ENCODE data around the gene LSM5. TPM values are rescaled to one million over a fixed set of nuclear protein-coding genes. Genes with fewer than 3 reads are reported as not detected.
A peak's percentile ranks its signal among the peaks of the same experiment; 100 is the strongest.

The LSM5 gene
- total RNA-seq, 1 experiment from 2014 or later: 104 TPM

DNA sequence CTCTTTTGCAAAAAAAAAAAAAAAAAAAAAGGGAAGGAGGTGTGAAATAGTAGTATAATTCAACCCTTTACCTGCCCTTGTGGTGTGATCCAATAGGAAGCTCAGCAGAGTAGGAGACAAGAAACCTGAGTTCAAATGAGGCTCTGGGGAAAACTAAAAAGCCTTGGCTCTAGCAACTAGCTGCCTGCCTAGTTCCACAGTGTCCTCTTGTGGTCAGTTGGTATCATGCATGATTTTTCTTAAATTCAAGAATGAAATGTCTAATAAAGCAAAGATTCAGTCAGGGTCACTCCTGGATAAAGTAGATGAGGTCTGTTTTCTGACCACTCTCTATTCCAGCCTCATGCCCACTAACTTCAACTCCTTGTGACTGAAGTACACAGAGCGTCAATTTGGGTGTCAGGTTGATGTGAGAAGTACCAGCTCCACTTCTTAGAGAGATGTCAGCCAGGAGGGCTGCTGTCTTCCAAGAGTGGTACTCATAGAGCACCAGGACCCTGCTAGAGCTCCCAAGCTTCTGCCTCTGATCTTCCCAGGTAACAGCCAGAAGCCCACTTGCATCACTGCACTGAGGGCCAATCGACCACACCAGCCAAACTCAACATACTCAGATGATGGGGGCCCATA lies 10.5 kb downstream of the LSM5 start:
- Histone ChIP-seq H3K9me2 (ENCODE audit: insufficient read depth) (no peaks in the 10 kb centered on the region), H3K9me3 (ENCODE audit: insufficient read depth, low read depth) (no peaks in the 10 kb centered on the region), H3K27me3 (ENCODE audit: insufficient read depth, low read depth) (no peaks in the 10 kb centered on the region; the same call in 1 of the 2 replicates), H3K79me2 (ENCODE audit: low read depth) (no peaks in the 10 kb centered on the region), H3K4me3 (no peak overlapping the region), H3F3A (ENCODE audit: insufficient read depth, low read depth) (no peaks in the 10 kb centered on the region), H2AFZ (no peak overlapping the region), H3K36me3 (ENCODE audit: low read depth) (no peaks in the 10 kb centered on the region), H3K4me1 (replicated peaks; ENCODE audit: insufficient read depth) (no peaks in the 10 kb centered on the region), H4K20me1 (ENCODE audit: insufficient read depth) (no peaks in the 10 kb centered on the region), H3K27ac (no peak overlapping the region), H3K4me2 (no peak overlapping the region)
- peak in 1 of 2 experiments; percentile 44 for DNase-seq
- ChIA-PET POLR2A (ENCODE audit: unreplicated experiment) (no interaction called here), CTCF (interaction anchor here (0.7 to 1.6 kb wide), 4 partner anchors 269 to 1345 kb away, joined by 3 to 9 read pairs (median 4); no protein-coding TSS in a partner anchor)
- no peak for TF ChIP-seq EZH2 (IDR thresholded peaks at IDR 0.05; ENCODE audit: low read depth)
- TF ChIP-seq, protein P1, sequence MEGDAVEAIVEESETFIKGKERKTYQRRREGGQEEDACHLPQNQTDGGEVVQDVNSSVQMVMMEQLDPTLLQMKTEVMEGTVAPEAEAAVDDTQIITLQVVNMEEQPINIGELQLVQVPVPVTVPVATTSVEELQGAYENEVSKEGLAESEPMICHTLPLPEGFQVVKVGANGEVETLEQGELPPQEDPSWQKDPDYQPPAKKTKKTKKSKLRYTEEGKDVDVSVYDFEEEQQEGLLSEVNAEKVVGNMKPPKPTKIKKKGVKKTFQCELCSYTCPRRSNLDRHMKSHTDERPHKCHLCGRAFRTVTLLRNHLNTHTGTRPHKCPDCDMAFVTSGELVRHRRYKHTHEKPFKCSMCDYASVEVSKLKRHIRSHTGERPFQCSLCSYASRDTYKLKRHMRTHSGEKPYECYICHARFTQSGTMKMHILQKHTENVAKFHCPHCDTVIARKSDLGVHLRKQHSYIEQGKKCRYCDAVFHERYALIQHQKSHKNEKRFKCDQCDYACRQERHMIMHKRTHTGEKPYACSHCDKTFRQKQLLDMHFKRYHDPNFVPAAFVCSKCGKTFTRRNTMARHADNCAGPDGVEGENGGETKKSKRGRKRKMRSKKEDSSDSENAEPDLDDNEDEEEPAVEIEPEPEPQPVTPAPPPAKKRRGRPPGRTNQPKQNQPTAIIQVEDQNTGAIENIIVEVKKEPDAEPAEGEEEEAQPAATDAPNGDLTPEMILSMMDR (conservative IDR thresholded peaks at IDR 0.05): peak; percentile 97
- no TSS peak for BruUV-seq (replicated peaks)
- intact Hi-C loops (cut with micrococcal nuclease; ENCODE audit: unreplicated experiment): loop anchor here (1.0 to 10.0 kb wide), 2 partner anchors 115 to 269 kb away; no protein-coding TSS in a partner anchor

DNA sequence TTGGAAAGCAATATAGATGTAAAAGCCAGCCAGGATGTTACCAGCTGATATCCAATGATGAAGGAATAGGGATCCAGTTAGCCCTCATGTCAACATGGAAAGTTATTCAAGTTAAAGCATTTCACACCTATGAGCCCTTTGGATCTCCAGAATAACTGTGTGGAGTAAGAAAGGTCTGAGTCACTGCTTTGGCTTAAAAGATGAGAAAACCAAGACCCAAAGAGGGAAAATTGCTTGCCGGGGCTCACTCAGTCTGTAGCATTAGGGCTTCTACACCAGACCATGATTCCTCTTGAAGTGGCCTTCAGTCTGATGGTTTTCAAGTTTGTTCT lies 12.6 kb downstream of the LSM5 start:
- ChIA-PET POLR2A (ENCODE audit: unreplicated experiment) (no interaction called here), CTCF (no interaction called here)
- Histone ChIP-seq H3K36me3 (ENCODE audit: low read depth) (no peaks in the 10 kb centered on the region), H4K20me1 (ENCODE audit: insufficient read depth) (no peaks in the 10 kb centered on the region), H3F3A (ENCODE audit: insufficient read depth, low read depth) (no peaks in the 10 kb centered on the region), H2AFZ (no peak overlapping the region), H3K27me3 (ENCODE audit: insufficient read depth, low read depth) (peaks cover 6% of the 10 kb centered on the region), H3K4me1 (replicated peaks; ENCODE audit: insufficient read depth) (no peaks in the 10 kb centered on the region), H3K27ac (no peak overlapping the region), H3K4me2 (no peak overlapping the region), H3K79me2 (ENCODE audit: low read depth) (no peaks in the 10 kb centered on the region), H3K4me3 (no peak overlapping the region), H3K9me3 (ENCODE audit: insufficient read depth, low read depth) (no peaks in the 10 kb centered on the region), H3K9me2 (ENCODE audit: insufficient read depth) (no peaks in the 10 kb centered on the region)
- intact Hi-C loops (cut with micrococcal nuclease; ENCODE audit: unreplicated experiment): loop anchor here (10.0 kb wide), 1 partner anchor 113 kb away; no protein-coding TSS in a partner anchor
- no TSS peak for BruUV-seq (replicated peaks)
- DNase-seq: no peak
- no peak for TF ChIP-seq EZH2 (IDR thresholded peaks at IDR 0.05; ENCODE audit: low read depth)
- TF ChIP-seq, protein P1 (conservative IDR thresholded peaks at IDR 0.05): no peak

DNA sequence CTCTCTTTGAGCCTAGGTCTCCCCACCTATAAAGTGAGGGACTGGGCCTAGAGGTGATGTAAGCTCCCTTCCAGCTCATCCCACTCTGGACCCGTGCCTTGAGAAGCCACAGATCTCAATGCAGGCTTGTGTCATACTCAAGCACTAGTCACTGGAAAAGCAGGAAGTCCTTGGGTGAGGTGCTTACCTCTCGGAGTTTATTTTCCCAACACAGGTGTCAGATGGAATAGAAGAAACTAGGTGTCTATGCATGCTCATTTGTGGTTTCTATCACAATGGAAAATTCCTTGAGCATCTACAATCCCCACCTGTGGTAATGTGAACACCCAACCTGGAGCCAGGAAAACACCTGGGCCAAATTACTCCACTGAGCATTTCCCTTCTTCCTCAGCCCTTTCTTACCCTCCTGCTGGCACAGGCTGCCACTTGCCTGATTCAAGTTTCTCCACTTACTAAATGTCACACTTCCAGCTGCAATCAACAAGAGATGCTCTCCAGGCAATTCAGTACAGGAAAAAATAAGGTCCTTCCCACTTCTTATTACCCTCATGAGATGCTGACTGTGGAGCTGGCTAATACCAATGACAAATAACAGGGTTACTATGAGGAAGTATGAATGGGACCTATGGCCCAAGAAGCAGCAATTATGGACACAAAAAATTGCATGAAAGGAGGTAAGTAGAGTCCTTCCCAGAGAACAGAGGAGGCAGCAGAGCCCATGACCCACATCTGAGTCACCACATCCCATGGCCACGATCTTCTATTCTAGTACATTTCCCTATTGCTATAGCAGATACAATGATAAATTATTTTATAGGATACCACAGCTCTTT lies 13.1 kb downstream of the LSM5 start:
- peaks cover 6% of the 10 kb centered on the region for H3K27me3 ChIP-seq (ENCODE audit: insufficient read depth, low read depth)
- H3K9me2 ChIP-seq (ENCODE audit: insufficient read depth): no peaks in the 10 kb centered on the region
- POLR2A ChIA-PET (ENCODE audit: unreplicated experiment): interaction anchor here (0.6 kb wide), 1 partner anchor 19 kb away, joined by 3 read pairs; the partner anchor contains the start of gene AVL9
- H3K4me1 ChIP-seq (replicated peaks; ENCODE audit: insufficient read depth): no peaks in the 10 kb centered on the region
- CTCF ChIA-PET: no interaction called here
- H3F3A ChIP-seq (ENCODE audit: insufficient read depth, low read depth): no peaks in the 10 kb centered on the region
- no peak overlapping the region for H3K4me2 ChIP-seq
- H4K20me1 ChIP-seq (ENCODE audit: insufficient read depth): no peaks in the 10 kb centered on the region
- H3K79me2 ChIP-seq (ENCODE audit: low read depth): no peaks in the 10 kb centered on the region
- H3K9me3 ChIP-seq (ENCODE audit: insufficient read depth, low read depth): no peaks in the 10 kb centered on the region
- H2AFZ ChIP-seq: no peak overlapping the region
- H3K36me3 ChIP-seq (ENCODE audit: low read depth): no peaks in the 10 kb centered on the region
- intact Hi-C loops (cut with micrococcal nuclease; ENCODE audit: unreplicated experiment): loop anchor here (10.0 kb wide), 1 partner anchor 112 kb away; no protein-coding TSS in a partner anchor
- TF ChIP-seq, protein P1 (conservative IDR thresholded peaks at IDR 0.05): no peak
- TF ChIP-seq EZH2 (IDR thresholded peaks at IDR 0.05; ENCODE audit: low read depth): no peak
- H3K4me3 ChIP-seq: no peak overlapping the region
- BruUV-seq (replicated peaks): no TSS peak
- no peak overlapping the region for H3K27ac ChIP-seq
- peak in 1 of 2 experiments; percentile 65 for DNase-seq
